Neural progenitor cell (in vitro differentiated cells): ENCODE measurements around the gene ADORA1. TPM values are rescaled to one million over a fixed set of nuclear protein-coding genes. Genes with fewer than 3 reads are reported as not detected.

ENCODE experiments used
- DNase-seq: peaks from one replicate; pipeline ENCODE4 v3.0.0-alpha.2; 2016; ENCODE audit warnings: low spot score
- H2AFZ ChIP-seq: fragments of 200-600 bp; sonication (generic); replicated peaks from 2 replicates; pipeline ENCODE4 v1.6.1; 2016; ENCODE audit warnings: antibody characterized with exemption
- H3F3A ChIP-seq: fragments of 200-600 bp; sonication (generic); 2 replicates; pipeline ENCODE4 v1.6.1; 2016; ENCODE audit warnings: antibody characterized with exemption, low read depth
- H3K27ac ChIP-seq: fragments of 200-600 bp; sonication (generic); 2 replicates; pipeline ENCODE4 v1.5.1; 2016; ENCODE audit warnings: mild to moderate bottlenecking
- H3K27me3 ChIP-seq: fragments of 200-600 bp; sonication (generic); 2 replicates; pipeline ENCODE4 v1.6.1; 2016; ENCODE audit warnings: mild to moderate bottlenecking, moderate library complexity
- H3K36me3 ChIP-seq: fragments of 200-600 bp; sonication (generic); 2 replicates; pipeline ENCODE4 v1.5.1; 2016
- H3K4me1 ChIP-seq: fragments of 200-600 bp; sonication (generic); 2 replicates; pipeline ENCODE4 v1.6.1; 2016; ENCODE audit warnings: mixed run types
- H3K4me2 ChIP-seq: fragments of 200-600 bp; sonication (generic); 2 replicates; pipeline ENCODE4 v1.6.1; 2016
- H3K4me3 ChIP-seq: fragments of 200-600 bp; sonication (generic); 2 replicates; pipeline ENCODE4 v1.5.1; 2016
- H3K79me2 ChIP-seq: fragments of 200-600 bp; sonication (generic); 2 replicates; pipeline ENCODE4 v1.6.1; 2016; ENCODE audit warnings: low read depth
- H3K9ac ChIP-seq: fragments of 200-600 bp; sonication (generic); 2 replicates; pipeline ENCODE4 v1.6.1; 2016
- H3K9me3 ChIP-seq: fragments of 200-600 bp; sonication (generic); 2 replicates; pipeline ENCODE4 v1.5.1; 2016; ENCODE audit warnings: low read depth
- H4K20me1 ChIP-seq: fragments of 200-600 bp; sonication (generic); 2 replicates; pipeline ENCODE4 v1.6.1; 2016; ENCODE audit warnings: low read depth
- H3K27ac Mint-ChIP-seq: 3 replicates; pipeline ENCODE4 v1.8.0; 2021; ENCODE audit warnings: mixed read lengths
- H3K27me3 Mint-ChIP-seq: 2 replicates; pipeline ENCODE4 v1.8.0; 2022; ENCODE audit warnings: low read depth, mild to moderate bottlenecking, inconsistent platforms, moderate library complexity, mixed read lengths; ENCODE audit not compliant: insufficient read depth
- H3K36me3 Mint-ChIP-seq: 3 replicates; pipeline ENCODE4 v1.8.0; 2021; ENCODE audit warnings: mixed read lengths
- H3K4me1 Mint-ChIP-seq: 3 replicates; pipeline ENCODE4 v1.8.0; 2021; ENCODE audit warnings: mixed read lengths
- H3K4me3 Mint-ChIP-seq: 3 replicates; pipeline ENCODE4 v1.8.0; 2021; ENCODE audit warnings: mild to moderate bottlenecking, moderate library complexity, mixed read lengths
- H3K9me3 Mint-ChIP-seq: 3 replicates; pipeline ENCODE4 v1.8.0; 2020; ENCODE audit warnings: mixed read lengths
- EZH2 ChIP-seq: fragments of 200-600 bp; sonication (generic); IDR thresholded peaks from 2 replicates; pipeline ENCODE4 v1.6.1; 2017; ENCODE audit warnings: antibody characterized with exemption, mild to moderate bottlenecking, moderate library complexity
- EZH2phosphoT487 ChIP-seq: fragments of 200-600 bp; sonication (generic); IDR thresholded peaks from 2 replicates; pipeline ENCODE4 v1.6.1; 2017; ENCODE audit warnings: antibody characterized with exemption
- total RNA-seq: library from RNA; depleted of rRNA; stranded (reverse); fragments of >200 nt; gene quantifications from 2 replicates; pipeline ENCODE4 v1.2.3, GENCODE V29; 2015; ENCODE audit warnings: low replicate concordance
- TF ChIP-seq, protein P1 (sequence below): fragments of 200-600 bp; sonication (generic); IDR thresholded peaks from 2 replicates; pipeline ENCODE4 v1.5.1; 2017; ENCODE audit warnings: antibody characterized with exemption, mild to moderate bottlenecking

The ADORA1 gene
- total RNA-seq, 1 donor from 2014 or later = 1.1 TPM

- no peaks in the 10 kb centered on the region for H3K36me3 ChIP-seq
- H3K27ac ChIP-seq = no peak overlapping the region
- no peaks in the 10 kb centered on the region for H4K20me1 ChIP-seq
- no peak for DNase-seq
- H3K27me3 ChIP-seq = peaks cover 29% of the 10 kb centered on the region
- H3K9ac ChIP-seq = no peak overlapping the region
- no peak overlapping the region for H2AFZ ChIP-seq
- H3F3A ChIP-seq = no peaks in the 10 kb centered on the region
- no peaks in the 10 kb centered on the region for H3K79me2 ChIP-seq
- Mint-ChIP-seq H3K4me1 (peaks cover 15% of the 10 kb centered on the region), H3K9me3 (no peaks in the 10 kb centered on the region), H3K36me3 (no peaks in the 10 kb centered on the region), H3K27ac (no peak overlapping the region), H3K27me3 (peaks cover 14% of the 10 kb centered on the region), H3K4me3 (no peak overlapping the region)
- peaks cover 5% of the 10 kb centered on the region for H3K4me1 ChIP-seq
- no peaks in the 10 kb centered on the region for H3K9me3 ChIP-seq
- H3K4me2 ChIP-seq = no peak overlapping the region
- no peak for TF ChIP-seq EZH2phosphoT487
- TF ChIP-seq EZH2 = no peak
- TF ChIP-seq, protein P1, sequence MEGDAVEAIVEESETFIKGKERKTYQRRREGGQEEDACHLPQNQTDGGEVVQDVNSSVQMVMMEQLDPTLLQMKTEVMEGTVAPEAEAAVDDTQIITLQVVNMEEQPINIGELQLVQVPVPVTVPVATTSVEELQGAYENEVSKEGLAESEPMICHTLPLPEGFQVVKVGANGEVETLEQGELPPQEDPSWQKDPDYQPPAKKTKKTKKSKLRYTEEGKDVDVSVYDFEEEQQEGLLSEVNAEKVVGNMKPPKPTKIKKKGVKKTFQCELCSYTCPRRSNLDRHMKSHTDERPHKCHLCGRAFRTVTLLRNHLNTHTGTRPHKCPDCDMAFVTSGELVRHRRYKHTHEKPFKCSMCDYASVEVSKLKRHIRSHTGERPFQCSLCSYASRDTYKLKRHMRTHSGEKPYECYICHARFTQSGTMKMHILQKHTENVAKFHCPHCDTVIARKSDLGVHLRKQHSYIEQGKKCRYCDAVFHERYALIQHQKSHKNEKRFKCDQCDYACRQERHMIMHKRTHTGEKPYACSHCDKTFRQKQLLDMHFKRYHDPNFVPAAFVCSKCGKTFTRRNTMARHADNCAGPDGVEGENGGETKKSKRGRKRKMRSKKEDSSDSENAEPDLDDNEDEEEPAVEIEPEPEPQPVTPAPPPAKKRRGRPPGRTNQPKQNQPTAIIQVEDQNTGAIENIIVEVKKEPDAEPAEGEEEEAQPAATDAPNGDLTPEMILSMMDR = no peak
- no peak overlapping the region for H3K4me3 ChIP-seq
Observed at GRCh38 chr1:203120325-203121153, 7.0 kb upstream of the ADORA1 start.

- H3K4me3 Mint-ChIP-seq = no peak overlapping the region
- H3K4me1 Mint-ChIP-seq = peaks cover 23% of the 10 kb centered on the region
- no peaks in the 10 kb centered on the region for H3K9me3 ChIP-seq
- no peaks in the 10 kb centered on the region for H3K36me3 Mint-ChIP-seq
- DNase-seq = no peak
- H3K4me3 ChIP-seq = no peak overlapping the region
- H3K27me3 Mint-ChIP-seq = peaks cover 12% of the 10 kb centered on the region
- no peak overlapping the region for H3K4me2 ChIP-seq
- no peak overlapping the region for H3K9ac ChIP-seq
- no peak overlapping the region for H3K27ac ChIP-seq
- no peaks in the 10 kb centered on the region for H3K79me2 ChIP-seq
- H3K27ac Mint-ChIP-seq = no peak overlapping the region
- no peak for TF ChIP-seq EZH2
- TF ChIP-seq EZH2phosphoT487 = no peak
- TF ChIP-seq, protein P1 = no peak
- H3K27me3 ChIP-seq = peaks cover 21% of the 10 kb centered on the region
- H4K20me1 ChIP-seq = no peaks in the 10 kb centered on the region
- no peak overlapping the region for H2AFZ ChIP-seq
- no peaks in the 10 kb centered on the region for H3F3A ChIP-seq
- no peaks in the 10 kb centered on the region for H3K9me3 Mint-ChIP-seq
- no peaks in the 10 kb centered on the region for H3K36me3 ChIP-seq
- peaks cover 9% of the 10 kb centered on the region for H3K4me1 ChIP-seq
Observed at GRCh38 chr1:203121186-203122015, 6.1 kb upstream of the ADORA1 start.

GRCh38 chr1:203122159-203122558 lies 5.4 kb upstream of the ADORA1 start:
- TF ChIP-seq, protein P1 = no peak
- TF ChIP-seq EZH2phosphoT487 (no peak), EZH2 (no peak)
- Histone ChIP-seq H3K4me3 (no peak overlapping the region), H4K20me1 (peaks cover 3% of the 10 kb centered on the region), H3F3A (peaks cover 4% of the 10 kb centered on the region), H3K79me2 (no peaks in the 10 kb centered on the region), H3K4me1 (peaks cover 16% of the 10 kb centered on the region), H3K36me3 (no peaks in the 10 kb centered on the region), H3K9me3 (no peaks in the 10 kb centered on the region), H2AFZ (no peak overlapping the region), H3K4me2 (no peak overlapping the region), H3K27me3 (peaks cover 21% of the 10 kb centered on the region), H3K27ac (no peak overlapping the region), H3K9ac (no peak overlapping the region)
- no peaks in the 10 kb centered on the region for H3K9me3 Mint-ChIP-seq
- H3K4me1 Mint-ChIP-seq = peaks cover 31% of the 10 kb centered on the region
- no peaks in the 10 kb centered on the region for H3K36me3 Mint-ChIP-seq
- H3K27me3 Mint-ChIP-seq = peaks cover 10% of the 10 kb centered on the region
- no peak for DNase-seq
- H3K27ac Mint-ChIP-seq = no peak overlapping the region
- no peak overlapping the region for H3K4me3 Mint-ChIP-seq
